SK-N-MC (cell line): ENCODE data around the gene TNFSF9.
"Not testable (repeated sequence)": the region's sequence is repeated elsewhere in the genome, so short reads cannot be mapped to it uniquely, and the experiment has no call there.

ENCODE experiments used
- DNase-seq: peaks from one replicate; pipeline ENCODE4 v3.0.0-alpha.2; 2011; ENCODE audit warnings: low read depth, low spot score
- H3K27ac ChIP-seq: fragments of 200-600 bp; sonication (generic); 2 replicates; pipeline ENCODE4 v1.5.1; 2016; ENCODE audit warnings: mixed run types
- H3K36me3 ChIP-seq: fragments of 200-600 bp; sonication (generic); 2 replicates; pipeline ENCODE4 v1.6.1; 2017; ENCODE audit warnings: antibody characterized with exemption, low read length, mixed read lengths; ENCODE audit not compliant: insufficient read depth
- H3K4me3 ChIP-seq: fragments of 200-600 bp; sonication (generic); 2 replicates; pipeline ENCODE4 v1.5.1; 2016
- H3K9ac ChIP-seq: fragments of 200-600 bp; sonication (generic); 2 replicates; pipeline ENCODE4 v1.8.0; 2017; ENCODE audit warnings: mixed run types, mixed read lengths; ENCODE audit not compliant: insufficient read length
- H3K9me3 ChIP-seq: fragments of 200-600 bp; sonication (generic); 2 replicates; pipeline ENCODE4 v1.6.1; 2017; ENCODE audit warnings: low read depth, mild to moderate bottlenecking, antibody characterized with exemption, low read length, moderate library complexity, mixed read lengths
- EZH2 ChIP-seq: fragments of 200-600 bp; sonication (generic); IDR thresholded peaks from one replicate; pipeline ENCODE4 v1.6.1; 2017; ENCODE audit warnings: antibody characterized with exemption
- FOXP2 ChIP-seq: optimal IDR thresholded peaks from 2 replicates; pipeline ENCODE3; 2011; ENCODE audit warnings: mild to moderate bottlenecking, moderate library complexity; ENCODE audit not compliant: insufficient read depth; ENCODE audit errors: extremely low read length, control extremely low read depth
- POLR2AphosphoS5 ChIP-seq: IDR thresholded peaks from 2 replicates; pipeline ENCODE4 v1.6.1; 2012; ENCODE audit warnings: mild to moderate bottlenecking, low read depth, low read length, borderline replicate concordance

TNFSF9 gene

DNA sequence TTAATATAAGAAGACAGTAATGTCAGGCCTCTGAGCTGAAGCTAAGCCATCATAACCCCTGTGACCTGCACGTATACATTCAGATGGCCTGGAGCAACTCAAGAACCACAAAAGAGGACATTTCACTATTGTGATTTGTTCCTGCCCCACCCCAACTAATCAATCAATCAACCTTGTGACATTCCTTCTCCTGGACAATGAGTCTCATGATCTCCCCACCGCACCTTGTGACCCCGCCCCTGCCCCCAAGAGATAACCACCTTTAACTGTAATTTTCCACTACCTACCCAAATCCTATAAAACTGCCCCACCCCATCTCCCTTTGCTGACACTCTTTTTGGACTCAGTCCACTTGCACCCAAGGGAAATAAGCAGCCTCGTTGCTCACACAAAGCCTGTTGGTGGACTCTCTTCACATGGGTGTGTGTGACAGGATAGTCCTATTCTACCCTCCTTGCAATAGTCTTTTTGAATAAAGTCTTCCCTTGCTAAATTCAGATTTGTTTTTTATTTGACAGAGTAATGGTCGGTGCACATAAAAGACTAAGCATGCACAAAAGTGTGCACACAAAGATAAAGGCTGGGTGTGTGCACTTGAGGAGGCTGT, 46.1 kb downstream of the TNFSF9 start:
- Histone ChIP-seq H3K9me3 (no peaks in the 10 kb centered on the region), H3K9ac (no peak overlapping the region), H3K27ac (no peak overlapping the region), H3K4me3 (no peak overlapping the region), H3K36me3 (no peaks in the 10 kb centered on the region)
- TF ChIP-seq EZH2: no peak
- no peak for TF ChIP-seq POLR2AphosphoS5
- no peak for DNase-seq

DNA sequence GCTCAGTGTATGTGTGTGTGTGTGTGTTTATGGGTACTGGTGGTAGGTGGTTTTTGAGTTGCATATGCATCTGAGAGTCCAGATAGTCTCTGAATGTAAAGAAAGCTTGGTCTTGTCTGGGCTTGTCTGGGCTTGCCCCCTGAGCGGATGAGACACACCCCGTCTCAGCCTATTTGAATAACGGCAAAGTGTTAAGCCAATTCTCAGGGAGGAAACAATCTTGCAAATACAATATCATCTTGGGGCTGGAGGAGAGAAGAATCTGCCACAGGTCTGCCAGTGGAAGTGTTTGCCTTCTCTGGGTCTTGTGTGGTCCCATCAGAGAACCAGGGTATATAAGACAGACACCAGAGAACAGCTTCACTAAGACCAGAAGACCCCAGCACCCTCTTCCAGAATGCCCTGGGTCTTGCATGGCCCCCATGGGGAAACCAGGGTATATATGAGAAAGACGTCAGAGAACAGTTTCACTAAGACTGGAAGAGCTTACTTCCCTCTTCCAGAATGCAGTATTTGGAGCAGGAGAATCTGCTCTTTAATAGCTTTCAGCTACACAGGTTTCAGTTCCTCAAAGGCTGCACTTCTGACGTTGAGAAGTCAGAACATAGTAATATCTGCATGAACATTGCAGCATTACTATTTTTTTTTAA, 46.8 kb downstream of the TNFSF9 start:
- no peak overlapping the region for H3K9ac ChIP-seq
- TF ChIP-seq FOXP2: no peak
- no peak for TF ChIP-seq POLR2AphosphoS5
- no peak for TF ChIP-seq EZH2
- no peak overlapping the region for H3K27ac ChIP-seq
- H3K9me3 ChIP-seq: no peaks in the 10 kb centered on the region
- DNase-seq: no peak
- no peak overlapping the region for H3K4me3 ChIP-seq
- no peaks in the 10 kb centered on the region for H3K36me3 ChIP-seq

DNA sequence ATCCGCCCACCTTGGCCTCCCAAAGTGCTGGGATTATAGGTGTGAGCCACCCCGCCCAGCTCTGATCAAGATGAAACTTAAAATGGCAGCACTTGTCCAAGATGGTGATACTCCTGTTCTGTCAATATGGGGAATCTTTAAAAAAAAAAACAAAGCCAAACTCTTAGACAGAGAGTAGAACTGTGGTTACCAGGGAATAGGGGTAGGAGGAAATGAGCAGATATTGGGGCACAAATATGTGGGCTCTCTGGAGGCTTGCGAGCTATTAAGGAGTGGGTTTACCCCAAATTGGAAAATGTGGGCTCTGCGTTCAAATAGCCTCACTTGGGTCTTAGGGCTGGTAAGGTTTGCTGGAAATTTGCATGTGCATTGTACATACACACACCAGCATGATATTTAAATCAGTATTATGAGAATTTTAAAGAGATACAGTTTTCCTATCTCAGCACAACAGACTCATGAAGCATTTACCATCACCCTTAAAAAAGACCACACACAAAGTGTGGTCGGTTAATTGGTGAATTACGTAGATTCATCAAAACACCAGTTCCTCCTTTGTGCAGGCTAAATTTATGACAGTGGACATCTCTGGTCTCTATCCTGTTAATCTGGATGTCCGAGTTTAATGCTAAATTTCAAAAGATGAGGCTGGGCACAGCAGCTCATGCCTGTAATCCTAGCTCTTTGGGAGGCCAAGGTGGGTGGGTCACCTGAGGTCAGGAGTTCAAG, 48.8 kb downstream of the TNFSF9 start:
- no peak for TF ChIP-seq EZH2
- TF ChIP-seq FOXP2: no peak
- no peak for TF ChIP-seq POLR2AphosphoS5
- Histone ChIP-seq H3K27ac (no peak overlapping the region), H3K36me3 (no peaks in the 10 kb centered on the region), H3K9ac (no peak overlapping the region), H3K4me3 (no peak overlapping the region), H3K9me3 (no peaks in the 10 kb centered on the region)
- no peak for DNase-seq

DNA sequence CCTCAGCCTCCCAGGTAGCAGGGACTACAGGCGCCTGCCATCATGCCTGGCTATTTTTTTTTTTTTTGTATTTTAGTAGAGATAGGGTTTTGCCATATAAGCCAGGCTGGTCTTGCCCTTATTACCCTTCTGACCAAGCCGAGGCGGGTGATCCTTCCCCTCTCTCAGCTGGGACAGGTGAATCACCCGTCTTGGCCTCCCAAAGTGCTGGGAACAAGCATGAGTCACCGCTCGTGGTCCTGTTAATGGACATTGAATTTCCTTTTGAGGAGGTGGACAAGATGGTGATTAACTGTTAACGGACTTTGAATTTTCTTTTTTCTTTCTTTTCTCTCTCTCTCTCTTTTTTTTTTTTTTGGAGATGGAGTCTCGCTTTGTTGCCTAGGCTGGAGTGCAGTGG, 49.5 kb downstream of the TNFSF9 start:
- TF ChIP-seq POLR2AphosphoS5 (no peak), FOXP2 (no peak), EZH2 (no peak)
- no peak overlapping the region for H3K9ac ChIP-seq
- no peak overlapping the region for H3K27ac ChIP-seq
- H3K9me3 ChIP-seq: no peaks in the 10 kb centered on the region
- no peaks in the 10 kb centered on the region for H3K36me3 ChIP-seq
- DNase-seq: no peak
- H3K4me3 ChIP-seq: no peak overlapping the region

DNA sequence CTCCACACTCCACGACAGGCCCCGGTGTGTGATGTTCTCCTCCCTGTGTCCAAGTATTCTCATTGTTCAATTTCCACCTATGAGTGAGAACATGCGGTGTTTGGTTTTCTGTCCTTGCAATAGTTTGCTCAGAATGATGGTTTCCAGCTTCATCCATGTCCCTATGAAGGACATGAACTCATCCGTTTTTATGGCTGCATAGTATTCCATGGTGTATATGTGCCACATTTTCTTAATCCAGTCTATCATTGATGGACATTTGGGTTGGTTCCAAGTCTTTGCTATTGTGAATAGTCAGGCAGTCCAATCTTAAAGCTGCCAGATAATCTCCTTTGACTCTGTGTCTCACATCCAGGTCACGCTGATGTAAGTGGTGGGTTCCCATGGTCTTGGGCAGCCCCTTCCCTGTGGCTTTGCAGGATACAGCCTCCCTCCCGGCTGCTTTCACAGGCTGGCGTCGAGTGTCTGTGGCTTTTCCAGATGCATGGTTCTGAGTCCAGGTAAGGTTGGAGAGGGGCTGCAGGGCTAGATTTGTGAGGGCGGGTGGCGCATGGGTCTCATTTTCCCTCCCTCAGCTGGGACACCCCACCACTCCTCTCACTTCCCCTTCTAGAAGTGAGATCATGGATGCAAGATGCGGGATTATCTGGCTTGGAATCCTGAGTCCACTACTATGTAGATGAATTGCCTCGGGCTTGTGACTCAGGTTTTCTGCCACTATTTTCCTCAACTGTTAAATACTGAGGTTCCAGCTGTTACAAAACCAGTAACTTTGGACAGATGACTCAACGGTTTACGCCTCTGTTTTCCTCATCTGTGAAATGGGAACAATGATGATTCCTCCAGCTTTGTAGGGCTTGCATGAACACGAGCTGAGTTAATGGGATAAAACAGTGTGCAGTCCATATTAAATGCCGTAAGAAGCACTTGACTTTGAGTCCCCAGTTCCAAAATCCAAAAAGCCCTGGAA, 52.0 kb downstream of the TNFSF9 start:
- H3K9me3 ChIP-seq, H3K4me3 ChIP-seq, DNase-seq, H3K36me3 ChIP-seq, H3K9ac ChIP-seq, H3K27ac ChIP-seq: not testable (repeated sequence)
